ENCODE data around the gene MUC22.

DNA sequence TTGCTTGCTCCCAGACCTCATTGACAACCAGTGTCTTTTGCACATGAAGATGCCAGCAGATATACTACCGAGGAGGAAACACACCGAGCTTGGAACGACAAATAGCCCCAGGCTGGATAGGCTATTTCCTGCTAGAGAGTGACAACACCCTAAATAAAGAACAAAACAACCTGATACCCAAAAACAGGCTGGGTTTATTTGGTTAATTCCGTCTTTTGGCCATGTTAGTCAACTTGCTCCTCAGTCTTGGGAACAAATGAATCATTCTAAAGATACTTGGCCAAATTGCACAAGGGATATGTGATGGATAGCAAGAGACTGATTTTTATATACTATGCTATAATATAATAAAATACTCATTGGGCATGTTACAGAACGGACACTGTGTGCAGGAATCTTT, 11.5 kb upstream of the MUC22 start:
- TF ChIP-seq, protein P1, sequence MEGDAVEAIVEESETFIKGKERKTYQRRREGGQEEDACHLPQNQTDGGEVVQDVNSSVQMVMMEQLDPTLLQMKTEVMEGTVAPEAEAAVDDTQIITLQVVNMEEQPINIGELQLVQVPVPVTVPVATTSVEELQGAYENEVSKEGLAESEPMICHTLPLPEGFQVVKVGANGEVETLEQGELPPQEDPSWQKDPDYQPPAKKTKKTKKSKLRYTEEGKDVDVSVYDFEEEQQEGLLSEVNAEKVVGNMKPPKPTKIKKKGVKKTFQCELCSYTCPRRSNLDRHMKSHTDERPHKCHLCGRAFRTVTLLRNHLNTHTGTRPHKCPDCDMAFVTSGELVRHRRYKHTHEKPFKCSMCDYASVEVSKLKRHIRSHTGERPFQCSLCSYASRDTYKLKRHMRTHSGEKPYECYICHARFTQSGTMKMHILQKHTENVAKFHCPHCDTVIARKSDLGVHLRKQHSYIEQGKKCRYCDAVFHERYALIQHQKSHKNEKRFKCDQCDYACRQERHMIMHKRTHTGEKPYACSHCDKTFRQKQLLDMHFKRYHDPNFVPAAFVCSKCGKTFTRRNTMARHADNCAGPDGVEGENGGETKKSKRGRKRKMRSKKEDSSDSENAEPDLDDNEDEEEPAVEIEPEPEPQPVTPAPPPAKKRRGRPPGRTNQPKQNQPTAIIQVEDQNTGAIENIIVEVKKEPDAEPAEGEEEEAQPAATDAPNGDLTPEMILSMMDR (IDR thresholded peaks at IDR 0.05; ENCODE audit: low read depth, low read length) = no peak
- TF ChIP-seq EZH2phosphoT487 (IDR thresholded peaks at IDR 0.05; ENCODE audit: low read depth) = no peak

Measured in OCI-LY3 (cell line).